Uterus (tissue), 2 donors: ENCODE measurements around the gene DTX4.

ENCODE experiments used
- POLR2A ChIP-seq, 2 donors: fragments of 450-650 bp; IDR thresholded peaks; one replicate each; pipeline ENCODE4 v1.6.1; 2016; ENCODE audit warnings: antibody characterized with exemption in 2 of 2, mild to moderate bottlenecking in 1 of 2, moderate library complexity in 1 of 2
- TF ChIP-seq, protein P1 (sequence below), 4 experiments: fragments of 200-600 bp in 2 of 4; fragments of 450-650 bp in 2 of 4; sonication (generic) in 2 of 4; IDR thresholded peaks; one replicate each; pipeline ENCODE4 v1.5.1; 2016 to 2019; ENCODE audit warnings: antibody characterized with exemption in 4 of 4, mild to moderate bottlenecking in 2 of 4, moderate library complexity in 1 of 4

DNA sequence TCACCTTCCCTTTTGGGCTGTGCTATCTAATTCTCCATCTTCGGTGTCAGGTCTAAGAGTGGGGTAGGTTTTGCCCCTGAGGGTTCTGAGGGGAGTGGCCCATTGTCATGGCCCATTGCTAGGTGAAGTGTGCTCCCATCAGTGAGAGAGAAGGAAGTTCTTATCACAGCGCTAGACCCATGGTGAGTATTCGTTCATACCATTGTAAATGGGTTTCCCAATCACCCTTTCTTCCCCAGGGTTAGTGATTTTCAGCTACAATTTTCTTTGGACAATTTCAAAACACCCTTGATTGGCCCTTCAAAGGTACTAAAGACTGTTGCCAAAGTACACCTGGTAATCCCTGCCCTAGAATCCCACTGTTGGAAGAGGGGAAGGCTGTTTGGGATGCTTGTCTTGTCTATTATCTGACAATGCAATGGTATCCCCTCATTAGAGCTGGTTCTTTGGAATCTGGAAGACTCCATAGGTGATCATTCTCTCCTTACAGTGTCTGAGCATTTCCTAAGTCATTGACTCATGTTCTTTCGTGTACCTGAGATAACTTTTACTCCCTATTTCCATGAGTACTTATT lies 20.6 kb downstream of the DTX4 start:
- TF ChIP-seq, protein P1, sequence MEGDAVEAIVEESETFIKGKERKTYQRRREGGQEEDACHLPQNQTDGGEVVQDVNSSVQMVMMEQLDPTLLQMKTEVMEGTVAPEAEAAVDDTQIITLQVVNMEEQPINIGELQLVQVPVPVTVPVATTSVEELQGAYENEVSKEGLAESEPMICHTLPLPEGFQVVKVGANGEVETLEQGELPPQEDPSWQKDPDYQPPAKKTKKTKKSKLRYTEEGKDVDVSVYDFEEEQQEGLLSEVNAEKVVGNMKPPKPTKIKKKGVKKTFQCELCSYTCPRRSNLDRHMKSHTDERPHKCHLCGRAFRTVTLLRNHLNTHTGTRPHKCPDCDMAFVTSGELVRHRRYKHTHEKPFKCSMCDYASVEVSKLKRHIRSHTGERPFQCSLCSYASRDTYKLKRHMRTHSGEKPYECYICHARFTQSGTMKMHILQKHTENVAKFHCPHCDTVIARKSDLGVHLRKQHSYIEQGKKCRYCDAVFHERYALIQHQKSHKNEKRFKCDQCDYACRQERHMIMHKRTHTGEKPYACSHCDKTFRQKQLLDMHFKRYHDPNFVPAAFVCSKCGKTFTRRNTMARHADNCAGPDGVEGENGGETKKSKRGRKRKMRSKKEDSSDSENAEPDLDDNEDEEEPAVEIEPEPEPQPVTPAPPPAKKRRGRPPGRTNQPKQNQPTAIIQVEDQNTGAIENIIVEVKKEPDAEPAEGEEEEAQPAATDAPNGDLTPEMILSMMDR (IDR thresholded peaks at IDR 0.05), result no peak
- TF ChIP-seq POLR2A (IDR thresholded peaks at IDR 0.05), result no peak
